GM08714 (cell line): ENCODE data around the gene DACH1.

Experiments
- H3K4me3 ChIP-seq: fragments of 200-500 bp; sonication (Bioruptor generic); 2 replicates; pipeline ENCODE4 v1.5.1; 2014; ENCODE audit warnings: mild to moderate bottlenecking, low read length, inconsistent platforms
- ZNF274 ChIP-seq: IDR thresholded peaks from 2 replicates; pipeline ENCODE4 v1.6.1; 2012; ENCODE audit warnings: mild to moderate bottlenecking, low read depth, low read length

Gene DACH1

DNA sequence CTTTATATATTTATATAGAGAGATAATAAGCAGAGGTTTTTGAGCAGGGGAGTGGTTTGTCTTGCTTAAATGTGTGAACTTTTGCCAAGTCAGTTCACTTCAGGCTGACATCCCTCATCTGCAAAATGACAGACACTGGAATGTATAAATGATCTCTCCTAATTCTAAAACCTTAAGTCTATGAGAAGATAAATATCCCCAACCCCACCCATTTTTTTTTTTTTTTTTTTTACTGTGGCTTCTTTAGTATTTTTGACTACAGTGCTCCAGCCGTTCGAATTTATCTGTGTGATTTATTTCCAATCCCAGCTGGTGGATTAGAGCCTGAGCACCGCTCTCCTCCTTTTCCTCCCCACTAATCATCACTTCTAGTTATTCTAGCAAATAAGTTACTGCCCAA is 234.8 kb downstream of the DACH1 start:
- H3K4me3 ChIP-seq: no peak overlapping the region
- TF ChIP-seq ZNF274: no peak

DNA sequence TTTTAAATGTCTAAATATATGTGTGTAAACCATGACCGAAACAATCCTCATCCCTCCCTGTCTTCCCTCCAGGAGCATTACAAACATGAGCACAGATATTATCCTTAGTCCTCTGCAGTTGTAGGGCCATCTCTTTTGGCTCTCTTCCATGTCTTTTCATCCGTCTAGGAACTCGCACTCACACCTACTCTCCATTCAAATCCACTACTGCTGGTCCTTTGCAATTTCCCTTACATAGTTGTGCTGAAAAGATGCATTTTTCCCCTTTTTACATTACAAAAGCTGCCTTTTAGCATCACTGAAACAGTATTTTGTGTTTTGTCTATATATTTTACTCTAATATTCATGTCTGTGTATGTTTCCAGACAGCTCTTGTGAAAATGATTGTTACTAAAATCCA is 237.8 kb downstream of the DACH1 start:
- H3K4me3 ChIP-seq: no peak overlapping the region
- no peak for TF ChIP-seq ZNF274

DNA sequence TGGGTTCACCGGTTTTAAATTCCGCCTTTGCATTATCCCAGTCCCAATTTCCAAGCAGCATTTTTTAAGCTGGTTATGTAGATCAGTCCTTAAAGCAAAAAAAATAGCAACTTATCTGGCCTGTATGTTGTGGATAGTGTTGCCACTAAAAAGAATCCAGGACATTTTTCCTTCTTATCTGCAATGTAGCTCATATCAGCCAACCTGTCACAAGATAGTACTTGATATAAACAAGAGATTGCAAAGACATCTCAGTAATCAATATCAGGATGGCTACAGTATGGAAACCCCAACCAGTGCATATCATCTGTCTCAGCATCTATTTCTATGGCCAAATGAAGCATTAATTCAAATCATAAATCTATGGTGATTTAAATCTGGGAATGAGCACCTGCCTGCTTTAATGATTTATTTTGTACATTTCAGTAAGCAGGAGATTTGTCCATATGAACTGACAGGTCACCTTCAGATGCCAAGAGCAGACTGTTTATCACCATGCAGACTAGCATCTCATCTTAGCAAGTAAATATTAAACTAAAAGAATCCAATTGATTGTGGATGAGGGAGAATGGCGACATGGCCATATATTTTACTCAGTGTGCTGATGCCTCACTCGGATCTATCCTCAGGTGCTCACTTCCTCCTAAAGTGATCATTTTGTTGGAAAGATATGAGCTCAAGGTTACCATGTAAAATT is 240.4 kb downstream of the DACH1 start:
- no peak overlapping the region for H3K4me3 ChIP-seq
- TF ChIP-seq ZNF274: no peak

DNA sequence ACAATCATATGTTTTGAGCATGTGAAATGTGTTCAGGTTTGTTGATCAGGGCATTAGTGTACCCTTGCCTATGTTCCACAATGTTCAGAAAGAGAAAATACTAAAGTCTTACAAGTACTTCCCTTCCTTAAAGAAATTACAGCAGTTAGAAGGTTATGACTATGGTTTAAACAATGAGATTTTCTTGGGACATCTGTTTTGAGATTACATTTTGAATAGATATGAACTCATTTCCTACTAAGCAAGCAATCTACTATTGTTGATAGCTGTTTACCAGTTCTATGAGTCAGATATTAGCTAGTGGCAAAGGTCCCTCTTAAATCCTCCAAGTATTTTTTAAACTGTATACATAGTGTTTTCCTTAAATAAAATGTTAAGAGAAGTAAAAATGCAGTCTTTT is 241.3 kb downstream of the DACH1 start:
- H3K4me3 ChIP-seq: no peak overlapping the region
- no peak for TF ChIP-seq ZNF274

DNA sequence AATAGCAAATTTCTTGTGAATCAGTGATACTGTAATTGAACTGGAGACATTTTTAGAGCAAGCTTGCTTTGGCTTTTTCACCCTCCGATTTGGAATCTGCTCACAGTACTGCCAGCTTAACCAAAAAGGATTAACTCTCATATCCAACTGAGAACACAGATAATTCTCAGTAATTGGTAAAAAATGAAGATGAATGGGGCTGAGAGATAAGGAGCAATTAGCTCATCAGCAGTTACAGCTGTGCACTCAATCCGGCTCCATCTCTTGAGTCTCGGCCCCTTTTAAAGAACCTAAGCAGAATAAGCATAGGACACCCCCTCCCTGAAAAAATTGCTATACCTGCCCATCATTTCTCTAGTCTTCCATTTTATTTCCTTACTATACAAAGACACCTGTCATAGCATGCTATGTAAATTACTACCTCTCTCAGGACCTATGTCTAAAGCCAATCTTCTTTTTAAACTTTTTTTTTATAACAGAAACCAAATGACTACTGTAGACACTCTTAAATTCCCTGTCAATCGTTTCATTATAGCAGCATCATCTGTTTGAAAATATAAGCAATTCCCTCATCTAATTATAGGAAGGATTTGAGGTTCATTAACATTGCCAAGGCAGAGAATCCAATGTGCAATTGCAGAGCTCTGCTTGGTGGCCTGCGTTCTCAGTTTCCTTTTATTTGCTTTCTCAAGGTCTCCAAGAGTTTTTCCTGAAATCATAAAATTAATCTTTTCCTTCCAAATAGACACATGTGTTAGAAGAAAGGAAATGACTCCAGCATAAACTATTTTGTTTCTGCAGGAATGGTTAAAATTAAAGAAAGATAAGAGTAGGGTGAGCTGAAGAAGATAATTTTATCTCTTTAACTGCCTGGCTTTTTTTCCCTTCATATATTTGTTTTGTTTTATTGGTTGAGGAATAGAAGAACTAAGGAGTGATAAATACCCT is 242.1 kb downstream of the DACH1 start:
- no peak overlapping the region for H3K4me3 ChIP-seq
- no peak for TF ChIP-seq ZNF274

DNA sequence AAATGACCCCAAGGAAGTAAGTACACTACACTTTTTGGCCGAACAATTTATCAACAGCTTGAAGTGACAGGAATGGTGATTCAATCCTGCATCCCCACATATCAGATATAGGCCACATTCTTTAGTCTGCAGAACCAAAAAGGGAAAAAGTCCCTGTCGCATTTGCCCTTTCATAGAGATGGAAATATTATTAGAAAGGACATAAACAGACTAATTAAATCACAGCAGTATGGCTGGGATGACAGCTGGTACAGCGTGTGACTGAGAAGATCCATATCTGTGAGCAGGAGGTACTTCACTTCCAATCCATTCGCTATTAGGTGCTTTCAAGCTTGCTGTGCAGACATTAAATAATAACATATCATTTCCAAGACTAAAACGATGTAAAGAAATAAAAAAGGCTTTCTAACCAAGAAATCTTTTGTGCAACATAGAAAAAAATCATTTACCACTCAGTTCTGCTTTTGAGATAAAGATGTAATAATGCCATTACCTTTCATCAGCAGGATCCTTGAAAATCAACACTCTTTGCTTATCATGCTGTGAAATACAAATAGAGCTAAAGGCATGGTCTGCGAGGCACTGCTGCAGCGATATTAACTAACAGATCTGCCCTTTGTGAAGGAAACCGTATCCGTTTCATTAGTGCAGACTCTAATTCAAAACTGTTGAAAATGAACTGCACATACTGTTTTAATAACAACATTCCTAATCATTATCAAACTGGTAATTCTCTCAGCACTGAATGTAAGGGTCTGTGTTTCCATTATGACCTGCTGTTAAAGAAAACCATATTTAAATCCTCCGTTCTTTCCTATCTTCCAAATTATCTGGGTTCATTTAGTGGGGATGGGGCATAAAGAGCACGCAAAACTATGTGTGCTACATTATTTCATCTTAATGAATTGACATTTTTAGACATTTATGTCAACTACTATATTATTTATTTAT is 245.6 kb downstream of the DACH1 start:
- no peak overlapping the region for H3K4me3 ChIP-seq
- no peak for TF ChIP-seq ZNF274

DNA sequence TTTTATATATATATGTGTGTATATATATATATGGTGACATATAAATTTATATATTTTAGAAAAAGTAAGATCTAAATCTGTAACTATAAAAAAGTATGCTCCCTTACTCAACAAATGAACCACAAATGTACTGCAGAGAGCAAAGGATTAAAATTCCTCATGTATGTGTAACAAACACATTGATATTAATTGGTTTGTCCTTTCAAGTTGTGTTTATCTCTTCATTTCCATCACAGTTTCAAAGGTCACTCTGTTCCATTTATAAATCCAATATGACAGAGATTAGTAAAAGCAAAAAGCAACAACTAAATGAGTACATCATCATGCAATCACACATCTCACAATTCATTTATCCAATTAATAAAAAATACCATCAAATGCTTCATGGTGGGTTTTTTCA is 247.9 kb downstream of the DACH1 start:
- no peak for TF ChIP-seq ZNF274
- H3K4me3 ChIP-seq: no peak overlapping the region

DNA sequence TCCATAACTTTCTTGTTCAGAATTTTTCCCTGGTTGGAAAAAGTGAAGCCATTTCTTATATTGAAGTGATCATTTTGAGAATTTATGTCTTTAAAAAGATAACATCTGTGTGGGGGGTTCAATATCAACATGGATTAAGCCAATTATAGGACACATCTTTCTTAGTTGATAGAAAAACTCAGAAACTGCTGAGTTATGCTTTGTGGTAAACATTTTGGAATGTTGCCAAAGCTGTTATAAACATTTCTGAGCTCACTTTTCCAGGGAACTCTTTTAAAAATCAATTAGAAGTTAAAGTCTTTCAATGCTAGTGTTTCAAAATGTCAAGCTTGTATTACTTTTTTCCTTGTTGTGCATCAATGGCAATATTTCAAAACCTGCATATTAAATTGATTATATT is 248.8 kb downstream of the DACH1 start:
- H3K4me3 ChIP-seq: no peak overlapping the region
- TF ChIP-seq ZNF274: no peak

DNA sequence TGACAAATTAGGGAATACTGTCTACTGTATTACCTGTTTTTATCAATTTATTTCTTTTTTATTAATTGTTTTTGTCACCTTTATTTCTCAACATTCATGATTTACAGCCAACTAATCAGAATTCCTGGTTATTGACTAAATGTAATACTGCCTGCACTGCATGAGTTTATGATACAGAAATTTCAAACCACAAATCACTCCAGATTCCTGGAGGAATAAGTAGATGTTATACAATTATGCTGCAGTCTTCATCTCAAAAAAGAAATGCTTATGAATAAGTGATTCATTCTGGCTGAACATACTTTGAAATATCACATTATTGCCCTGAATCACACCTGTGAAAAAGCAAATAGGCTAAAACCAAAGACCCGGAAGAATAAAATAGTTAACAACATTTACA is 249.7 kb downstream of the DACH1 start:
- no peak overlapping the region for H3K4me3 ChIP-seq
- no peak for TF ChIP-seq ZNF274

DNA sequence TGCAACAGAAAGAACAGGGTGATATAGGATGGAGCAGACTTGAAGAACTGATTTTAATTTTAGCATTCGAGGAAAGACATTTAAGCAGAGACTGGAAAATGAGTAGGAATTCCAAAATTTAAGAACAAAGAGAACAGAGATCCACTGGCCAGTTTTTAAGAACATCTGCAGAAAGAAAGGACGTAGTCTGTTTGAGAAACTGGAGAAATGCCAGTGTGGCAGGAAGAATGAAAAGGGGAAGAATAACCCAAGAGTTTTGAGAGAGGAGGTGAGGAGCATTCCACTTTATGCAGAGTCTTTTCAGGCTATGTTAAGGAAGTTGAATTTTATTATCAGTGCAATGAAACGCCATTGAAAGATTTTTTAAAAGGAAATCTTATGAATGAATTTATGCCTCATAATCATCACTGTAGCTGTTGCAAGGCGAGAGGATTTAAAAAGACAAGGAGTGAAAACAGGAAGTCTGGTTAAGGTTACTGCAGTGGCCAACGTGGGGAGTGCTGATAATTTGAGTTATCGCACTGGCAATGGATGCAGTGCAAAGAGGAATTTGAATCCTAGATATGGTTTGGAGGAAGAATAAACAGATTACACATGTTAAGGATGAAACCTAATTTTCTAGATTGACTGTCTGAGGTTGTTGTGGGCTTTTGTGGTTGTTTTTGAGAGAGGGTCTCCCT is 253.8 kb downstream of the DACH1 start:
- H3K4me3 ChIP-seq: no peak overlapping the region
- no peak for TF ChIP-seq ZNF274

DNA sequence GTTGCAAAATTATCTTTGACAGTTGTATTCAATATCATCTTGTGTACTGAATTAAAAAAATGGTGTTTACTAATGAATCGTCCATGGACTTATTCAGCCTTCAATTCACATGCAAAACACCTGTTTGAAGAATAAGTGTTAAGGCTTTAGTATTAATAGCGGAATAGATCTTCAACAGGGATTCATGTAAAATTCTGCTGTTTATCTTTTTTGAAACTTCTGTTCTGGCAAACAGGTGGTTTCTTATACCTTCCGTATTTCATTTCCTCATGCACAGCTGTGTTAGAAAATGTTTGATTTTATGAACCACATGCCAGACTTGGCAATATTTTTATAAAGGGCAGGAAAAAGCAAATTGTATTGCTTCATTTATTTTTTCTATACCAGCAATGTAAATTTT is 255.7 kb downstream of the DACH1 start:
- no peak overlapping the region for H3K4me3 ChIP-seq
- TF ChIP-seq ZNF274: no peak

DNA sequence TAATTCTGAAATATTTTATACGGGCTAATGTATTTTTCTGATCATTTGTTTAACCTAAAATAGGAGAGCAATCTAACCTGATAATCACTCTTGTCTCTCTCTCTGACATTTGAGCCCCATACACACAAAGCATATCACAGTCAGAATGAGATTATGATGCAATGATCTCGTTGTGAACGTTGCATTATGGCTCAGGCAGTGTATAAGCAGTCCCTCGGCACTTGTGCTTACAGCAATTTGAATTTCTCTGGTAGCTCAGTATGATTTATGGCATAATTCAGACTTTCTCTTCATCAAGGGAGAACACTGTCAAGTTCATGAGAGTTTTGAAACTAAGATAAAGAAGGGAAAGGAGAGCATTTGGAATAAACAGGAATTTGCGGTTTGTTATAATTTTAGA is 256.1 kb downstream of the DACH1 start:
- no peak overlapping the region for H3K4me3 ChIP-seq
- no peak for TF ChIP-seq ZNF274

DNA sequence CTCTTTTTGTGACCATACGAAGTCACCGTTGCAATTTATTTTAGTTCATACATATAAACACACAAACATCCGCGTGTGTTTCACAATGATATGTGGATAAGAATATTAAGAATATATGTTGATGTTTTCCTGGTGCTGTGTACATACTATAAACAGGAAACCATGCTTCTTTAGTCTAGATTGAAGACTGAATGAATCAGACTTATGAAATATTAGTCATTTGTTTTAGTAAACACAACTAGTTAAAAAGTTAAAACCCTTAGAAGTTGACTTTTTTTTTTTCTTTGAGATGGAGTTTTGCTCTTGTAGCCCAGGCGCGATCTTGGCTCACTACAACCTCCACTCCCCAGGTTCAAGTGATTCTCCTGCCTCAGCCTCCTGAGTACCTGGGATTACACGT is 257.7 kb downstream of the DACH1 start:
- no peak for TF ChIP-seq ZNF274
- H3K4me3 ChIP-seq: no peak overlapping the region

DNA sequence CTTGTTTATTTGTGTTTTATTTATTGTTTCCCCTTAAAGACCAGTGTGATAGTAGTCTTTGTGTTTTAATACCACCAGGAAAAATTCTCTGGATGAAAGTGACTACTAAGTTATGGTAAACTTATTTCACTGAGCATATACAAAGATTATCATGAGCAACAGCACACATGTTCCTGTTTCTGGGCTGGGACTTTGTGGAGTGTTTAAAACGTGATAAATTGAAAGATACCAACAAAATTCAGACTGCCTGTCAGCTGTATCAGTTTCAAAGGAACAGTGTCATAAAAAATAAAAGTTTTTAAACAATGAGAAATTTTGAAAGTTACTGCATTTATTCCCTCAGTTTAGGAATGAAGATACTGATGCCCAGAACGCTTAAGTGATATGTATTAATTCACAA is 259.4 kb downstream of the DACH1 start:
- TF ChIP-seq ZNF274: no peak
- H3K4me3 ChIP-seq: no peak overlapping the region

DNA sequence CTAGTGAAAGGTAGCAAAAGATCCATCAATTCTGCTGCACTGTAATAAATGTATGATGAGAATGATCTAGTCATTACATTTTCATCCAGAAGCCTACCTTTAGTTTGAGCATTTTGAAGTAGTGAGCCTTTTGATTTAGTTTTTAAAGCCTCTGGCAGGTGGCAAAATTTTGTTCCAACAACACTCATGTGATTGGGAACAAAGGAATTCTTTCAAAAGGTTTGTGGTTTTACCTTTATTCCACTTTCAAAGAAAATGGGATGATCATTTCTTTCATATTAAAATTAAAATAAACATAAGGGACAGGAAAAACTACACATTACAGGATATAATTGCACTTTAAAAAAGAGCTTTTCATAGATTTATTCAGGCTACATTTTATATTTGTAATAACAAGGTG is 260.2 kb downstream of the DACH1 start:
- no peak overlapping the region for H3K4me3 ChIP-seq
- no peak for TF ChIP-seq ZNF274
